ENCODE results near the gene IFT122.

The IFT122 gene

DNA sequence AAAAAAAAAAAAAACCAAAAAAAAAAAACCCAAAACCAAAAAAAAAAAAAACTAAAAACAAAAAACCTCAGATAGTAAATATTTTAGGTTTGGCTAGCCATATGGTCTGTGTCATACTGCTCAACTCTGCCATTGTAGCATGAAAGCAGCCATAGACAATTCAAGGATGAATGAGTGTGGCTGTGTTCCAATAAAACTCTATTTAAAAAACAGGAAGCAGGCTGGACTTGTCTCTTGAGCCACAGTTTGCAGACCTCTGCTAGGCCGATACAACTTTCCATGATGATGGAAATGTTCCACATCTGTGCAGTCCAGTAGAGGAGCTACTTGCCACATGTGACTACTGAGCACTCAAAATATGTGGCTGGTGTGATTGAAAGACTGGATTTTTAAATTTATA is 22.7 kb upstream of the IFT122 start:
- DNase-seq = no peak

DNA sequence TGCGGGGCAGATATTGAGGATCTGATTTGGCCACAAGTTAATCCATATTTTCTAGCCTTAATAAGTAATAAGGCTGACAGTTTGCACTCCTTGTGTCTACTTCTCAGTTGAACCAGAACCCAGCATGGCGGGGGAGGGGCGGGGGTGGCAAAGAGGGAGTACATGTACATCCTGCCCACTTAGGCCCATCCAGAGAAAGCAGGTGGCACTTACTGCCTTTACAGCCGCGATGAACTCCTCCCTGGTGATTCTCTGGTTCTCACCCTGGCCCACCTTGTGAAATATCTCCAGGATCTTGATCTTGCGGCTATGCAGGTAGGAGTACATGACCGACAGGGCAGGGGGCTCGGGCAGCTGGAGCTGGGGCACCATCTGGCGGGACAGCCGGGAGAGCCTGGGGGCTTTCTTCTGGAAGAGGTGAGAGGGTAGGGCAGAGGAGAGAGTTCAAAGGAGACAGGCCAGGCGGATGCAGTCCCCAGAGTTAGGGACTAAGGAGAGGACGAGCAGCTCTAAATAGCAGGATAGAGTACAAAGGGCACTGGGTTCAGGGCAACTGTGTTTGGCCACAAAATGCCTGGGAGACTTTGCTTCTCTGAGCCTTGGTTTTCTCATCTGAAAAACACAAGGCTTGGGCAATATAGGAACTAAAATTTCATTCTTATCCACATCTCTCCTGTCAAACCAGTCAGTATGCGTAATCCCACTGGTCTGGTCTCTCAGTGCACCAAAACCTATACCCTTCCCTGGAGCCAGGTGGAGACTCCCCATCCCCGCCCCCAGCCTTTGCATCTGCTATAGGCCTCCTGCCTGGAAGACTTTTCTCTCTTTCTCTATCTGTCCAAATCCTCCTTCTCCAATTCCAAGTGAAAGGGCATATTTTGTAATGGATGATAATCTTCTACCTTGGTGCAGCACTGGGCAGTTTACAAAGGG is 21.7 kb upstream of the IFT122 start:
- DNase-seq = no peak

DNA sequence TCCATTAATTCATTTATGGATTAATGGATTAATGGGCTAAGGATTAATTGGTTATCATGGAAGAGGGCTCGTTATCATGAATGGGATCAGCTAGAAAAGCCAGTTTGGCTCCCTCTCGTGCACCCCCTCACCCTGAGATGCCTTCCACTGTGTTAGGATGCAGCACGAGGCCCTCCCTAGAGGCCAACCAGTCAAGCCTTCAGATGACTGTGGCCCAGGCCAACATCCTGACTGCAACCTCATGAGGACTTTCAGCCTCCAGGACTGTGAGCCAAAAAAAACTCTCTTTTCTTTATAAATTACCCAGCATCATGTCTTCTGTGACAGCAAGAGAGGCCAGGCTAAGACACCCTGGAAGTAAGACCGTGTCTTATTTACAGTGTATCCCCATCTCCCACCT is 20.5 kb upstream of the IFT122 start:
- DNase-seq = no peak

DNA sequence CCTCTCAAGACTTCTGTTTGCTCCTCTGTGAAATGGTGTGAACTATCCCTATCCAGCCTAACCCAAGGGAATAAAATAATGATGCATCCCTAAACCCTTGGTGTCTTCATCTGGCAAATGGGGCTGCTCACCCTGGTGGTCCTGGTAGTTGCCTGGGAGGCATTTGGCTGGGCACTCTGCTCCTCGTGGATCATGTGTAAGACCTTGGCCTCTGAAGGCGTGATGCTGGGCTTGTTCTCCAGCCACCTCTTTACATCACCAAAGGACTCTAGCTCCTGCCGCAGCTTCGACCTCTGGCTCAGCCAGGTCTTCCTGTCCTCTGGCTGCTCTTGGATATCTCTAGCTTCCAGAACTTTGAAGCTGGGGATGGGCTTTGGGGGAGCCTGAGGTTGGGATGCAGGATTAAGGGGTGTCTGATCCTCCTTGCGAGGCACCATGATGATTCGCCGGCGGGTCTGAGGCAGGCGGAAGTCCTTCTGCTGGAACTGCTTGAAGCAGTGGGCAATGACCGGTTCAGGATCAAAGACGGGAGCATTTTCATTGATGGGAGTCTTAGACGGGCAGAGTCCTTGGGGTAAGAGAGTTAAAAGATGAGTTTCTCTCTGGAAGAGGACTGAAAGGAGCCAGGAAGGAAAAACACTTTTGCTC is 18.7 kb upstream of the IFT122 start:
- no peak for DNase-seq

DNA sequence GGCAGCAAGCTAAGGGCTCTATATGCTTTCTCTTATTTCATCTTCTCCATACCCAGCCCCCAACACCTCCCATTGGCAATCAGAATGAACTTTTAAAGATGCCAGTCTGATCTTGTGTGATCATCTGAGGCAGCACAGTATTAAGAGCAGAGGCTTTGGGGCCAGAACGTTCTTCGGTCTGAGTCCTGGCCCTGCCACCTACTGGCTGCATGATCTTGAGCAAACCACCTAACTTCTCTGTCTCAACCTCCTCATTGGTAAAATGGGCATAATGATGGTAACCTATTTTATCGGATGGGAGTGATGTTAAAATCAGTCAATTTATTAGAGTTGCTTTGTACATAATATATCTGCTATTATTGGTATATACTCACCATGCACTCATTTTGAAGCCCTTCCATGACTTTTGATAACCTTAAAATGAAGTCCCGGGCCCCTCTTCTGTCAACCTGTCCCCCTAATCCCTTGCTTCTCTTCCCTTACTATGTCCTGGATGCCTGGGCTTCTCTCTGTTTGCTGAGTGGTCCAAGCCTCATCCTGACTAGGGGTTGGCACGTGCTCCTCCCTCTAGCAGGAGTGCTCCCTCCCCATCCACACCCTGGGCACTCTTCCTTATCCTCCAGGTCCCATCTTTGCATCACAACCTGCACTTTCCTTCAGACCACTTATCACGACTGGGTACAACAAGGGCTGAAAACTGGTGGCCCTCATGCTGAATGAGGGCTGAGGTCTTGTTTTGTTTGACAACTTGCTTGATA is 17.9 kb upstream of the IFT122 start:
- no peak for DNase-seq

DNA sequence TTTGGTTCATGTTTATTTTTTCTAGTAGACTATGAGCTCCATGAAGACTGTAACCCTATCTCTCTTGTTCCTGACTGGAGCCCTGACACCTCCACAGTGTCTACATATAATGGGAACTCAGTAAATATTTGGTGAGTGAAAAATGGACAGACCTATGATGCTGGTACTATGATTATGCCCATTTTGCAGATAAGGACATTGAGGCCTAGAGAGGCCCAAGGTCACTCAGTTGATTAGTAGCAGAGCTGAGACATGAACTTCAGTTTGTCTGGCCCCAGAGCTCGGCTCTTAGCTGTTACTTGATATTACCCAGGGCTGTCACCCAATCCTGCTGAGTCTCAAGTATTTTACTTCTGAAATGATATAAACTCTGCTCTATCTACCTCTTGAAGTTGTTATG is 17.1 kb upstream of the IFT122 start:
- no peak for DNase-seq

DNA sequence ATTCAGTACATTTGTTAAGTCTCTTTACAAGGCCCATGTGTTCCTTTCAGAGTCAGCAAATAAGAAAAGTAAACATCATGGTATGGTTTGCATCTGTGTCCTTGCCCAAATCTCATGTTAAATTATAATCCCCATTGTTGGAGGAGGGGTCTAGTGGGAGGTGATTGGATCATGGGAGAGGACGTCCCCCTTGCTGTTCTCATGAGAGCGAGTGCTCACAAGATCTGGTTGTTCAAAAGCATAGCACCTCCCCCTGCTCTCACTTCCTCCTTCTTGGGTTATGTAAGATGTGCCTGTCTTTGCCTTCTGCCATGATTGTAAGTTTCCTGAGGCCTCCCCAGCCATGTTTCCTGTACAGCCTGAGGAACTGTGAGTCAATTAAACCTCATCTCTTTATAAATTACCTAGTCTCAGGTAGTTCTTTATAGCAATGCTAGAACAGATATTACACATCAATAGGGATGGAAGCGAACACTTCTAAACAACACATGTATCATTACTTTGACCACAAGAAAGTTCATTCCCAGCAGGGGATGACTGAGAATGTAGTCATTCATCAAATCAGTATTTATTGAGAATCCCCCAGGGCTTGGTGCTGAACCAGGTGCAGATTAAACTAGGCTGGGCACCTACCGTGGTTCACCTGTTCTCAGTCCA is 15.7 kb upstream of the IFT122 start:
- no peak for DNase-seq

DNA sequence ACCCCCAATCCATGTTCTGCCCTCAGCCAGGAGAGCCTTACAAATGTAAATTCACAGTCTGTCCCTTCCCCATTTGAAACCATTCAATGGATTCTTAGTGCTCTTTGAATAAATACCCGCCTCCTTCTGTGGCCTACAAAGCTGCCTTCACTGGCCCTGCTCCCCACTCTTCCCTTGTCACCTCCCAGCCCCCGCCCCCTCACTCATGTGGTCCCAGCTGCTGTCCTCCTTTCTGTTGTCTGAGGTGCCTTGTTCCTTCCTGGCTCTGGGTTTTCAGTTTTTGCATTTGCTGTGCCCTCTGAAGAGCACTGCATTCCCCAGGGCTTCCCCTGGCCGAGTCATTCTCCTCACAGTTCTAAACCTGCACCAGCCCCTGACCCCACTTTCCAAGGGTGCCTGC is 14.8 kb upstream of the IFT122 start:
- DNase-seq = no peak

DNA sequence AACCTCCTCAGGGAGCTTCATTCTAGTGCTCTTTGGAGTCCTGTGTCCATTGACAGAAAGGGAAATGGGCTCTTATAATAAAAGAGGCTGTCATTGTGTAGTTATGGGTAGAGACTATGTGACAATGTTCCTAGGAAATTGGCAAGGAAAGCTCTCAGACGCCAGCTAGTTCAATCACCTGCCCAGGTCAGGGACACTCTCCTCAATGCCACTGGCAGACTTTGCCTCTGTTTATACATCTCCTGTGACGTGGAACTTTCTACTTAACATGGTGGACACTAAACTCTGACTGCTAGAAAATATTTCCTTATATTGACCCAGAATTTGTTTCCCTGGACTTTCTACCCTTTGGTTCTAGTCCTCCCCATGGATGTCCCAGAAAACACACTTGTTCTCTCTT is 14.4 kb upstream of the IFT122 start:
- no peak for DNase-seq

DNA sequence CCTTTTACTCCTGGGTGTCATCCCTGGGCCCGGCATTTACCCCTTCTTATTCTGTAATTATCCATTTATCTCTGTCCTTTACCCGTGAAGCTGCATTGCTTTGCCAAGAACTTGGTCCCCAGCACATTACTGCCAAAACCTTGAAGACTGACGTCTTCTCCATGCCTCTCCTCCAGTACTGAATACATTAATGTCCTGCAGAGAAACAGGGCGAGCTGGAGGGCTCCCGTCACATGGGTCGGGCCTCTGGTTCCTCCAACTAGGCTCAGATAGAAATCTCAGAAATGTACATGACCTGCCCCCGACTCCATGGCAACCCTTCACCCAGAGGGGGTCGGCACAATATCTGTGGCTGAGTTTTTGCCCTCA is 12.0 kb upstream of the IFT122 start:
- no peak for DNase-seq

DNA sequence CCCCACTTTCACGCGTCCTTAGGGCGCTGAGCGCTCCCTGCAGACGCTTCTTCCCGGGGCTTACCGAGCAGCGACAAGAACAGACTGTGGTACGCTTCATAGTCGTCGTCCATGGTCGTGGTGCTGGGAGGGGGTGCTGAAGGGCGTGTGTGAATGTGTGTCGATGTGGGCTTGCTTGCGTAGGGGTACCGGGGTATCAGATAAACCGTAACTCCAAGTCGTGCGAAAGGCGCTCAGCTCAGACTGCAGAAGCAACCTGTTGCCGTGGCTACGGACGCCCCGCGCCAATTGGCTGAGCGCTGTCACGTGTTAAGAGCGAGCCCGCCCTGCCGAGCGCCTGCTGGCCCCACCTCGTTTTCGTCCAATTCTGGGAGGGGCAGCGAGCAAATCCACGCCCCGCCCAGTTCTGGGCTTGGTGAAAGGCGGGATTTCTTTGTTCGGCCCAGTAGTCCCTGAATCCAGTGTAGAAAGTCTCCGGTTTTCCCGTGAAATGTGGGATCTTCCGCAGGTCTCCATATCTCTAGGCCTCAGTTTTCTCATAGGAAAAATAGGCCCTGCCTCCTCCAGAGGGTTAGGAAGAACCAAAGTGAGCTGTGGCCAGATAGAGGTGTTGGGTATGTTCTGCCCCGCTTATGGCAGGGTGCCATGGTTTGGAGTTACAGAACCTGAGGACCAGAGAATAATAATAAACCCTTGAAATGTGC is 11.5 kb upstream of the IFT122 start, which contains the start of gene EFCAB12:
Gene EFCAB12 (minus strand): TSS at position 261 of the 704 bp plus-strand sequence. CDS start 148 bp downstream, at position 113.
- peak; percentile 97 to 99 for DNase-seq

DNA sequence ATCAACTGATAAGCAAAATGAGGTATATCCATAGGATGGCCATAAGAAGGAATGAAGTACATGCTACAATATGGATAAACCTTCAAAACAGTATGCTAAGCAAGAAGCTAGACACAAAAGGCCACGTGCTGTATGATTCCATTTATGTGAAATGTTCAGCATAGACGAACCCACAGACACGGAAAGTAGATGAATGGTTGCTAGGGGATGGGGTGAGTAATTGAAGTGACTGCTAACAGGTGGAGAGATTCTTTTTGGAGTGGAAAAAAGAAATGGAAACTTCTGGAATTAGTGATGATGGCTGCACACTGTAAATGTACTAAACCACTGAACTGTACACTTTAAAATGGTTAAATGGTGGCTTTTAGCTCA is 11.0 kb upstream of the IFT122 start:
- DNase-seq = no peak

DNA sequence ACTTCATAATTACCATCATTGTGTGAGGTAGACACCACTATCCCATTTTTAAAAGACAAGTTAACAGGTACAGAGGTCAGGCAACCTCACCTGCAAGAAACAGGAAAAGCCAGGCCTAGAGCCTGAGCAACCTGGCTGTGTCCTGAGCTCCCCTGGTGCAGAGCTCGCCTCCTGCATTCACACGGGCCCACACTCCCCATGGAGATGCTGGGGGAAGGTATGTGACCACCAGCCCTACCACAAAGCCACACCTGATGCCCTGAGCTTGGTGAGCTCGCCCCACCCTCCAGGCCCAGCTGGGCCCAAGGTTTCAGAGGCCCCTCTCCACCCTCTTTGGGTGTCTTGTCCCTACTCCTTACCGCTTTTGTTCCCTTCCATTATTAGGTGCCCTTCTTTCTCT is 10.4 kb upstream of the IFT122 start:
- no peak for DNase-seq

DNA sequence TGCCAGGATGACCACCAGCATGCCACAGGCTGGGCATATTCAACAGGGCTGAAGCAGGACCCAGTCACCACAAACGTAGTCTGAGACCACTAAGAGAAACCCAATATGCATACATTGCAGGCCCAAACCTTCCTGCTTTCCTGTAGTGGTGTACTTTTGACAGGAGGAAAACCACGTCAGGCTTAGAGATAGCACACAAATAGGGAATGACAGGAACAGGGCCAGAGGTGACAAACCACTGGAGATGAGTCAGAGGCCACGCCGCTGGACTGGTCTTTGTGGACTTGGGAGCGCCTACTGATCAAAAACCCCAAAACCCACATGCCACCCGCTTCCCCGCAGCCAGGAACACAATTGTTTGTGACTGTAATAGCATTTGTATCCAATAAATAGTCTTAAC is 8.0 kb upstream of the IFT122 start:
- DNase-seq = no peak

DNA sequence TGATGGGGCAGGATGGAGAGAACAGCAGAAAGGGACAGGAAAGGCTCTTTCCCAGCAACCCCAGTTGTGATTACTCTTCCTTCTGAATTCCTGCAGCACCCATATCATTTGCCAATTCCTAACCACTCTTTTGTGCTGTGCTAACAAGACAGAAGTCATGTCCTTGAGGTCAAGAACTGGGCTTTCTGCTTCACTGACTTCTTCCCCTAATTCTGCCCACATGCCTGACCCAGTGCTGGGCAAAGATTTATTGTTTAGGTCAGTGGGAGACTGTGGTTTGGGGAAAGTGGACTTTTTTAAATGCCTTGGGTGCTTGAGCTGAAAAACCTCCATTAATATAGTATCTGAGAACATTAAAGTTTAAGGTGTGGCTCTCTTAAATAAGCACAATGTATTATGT is 7.4 kb upstream of the IFT122 start:
- DNase-seq = no peak

DNA sequence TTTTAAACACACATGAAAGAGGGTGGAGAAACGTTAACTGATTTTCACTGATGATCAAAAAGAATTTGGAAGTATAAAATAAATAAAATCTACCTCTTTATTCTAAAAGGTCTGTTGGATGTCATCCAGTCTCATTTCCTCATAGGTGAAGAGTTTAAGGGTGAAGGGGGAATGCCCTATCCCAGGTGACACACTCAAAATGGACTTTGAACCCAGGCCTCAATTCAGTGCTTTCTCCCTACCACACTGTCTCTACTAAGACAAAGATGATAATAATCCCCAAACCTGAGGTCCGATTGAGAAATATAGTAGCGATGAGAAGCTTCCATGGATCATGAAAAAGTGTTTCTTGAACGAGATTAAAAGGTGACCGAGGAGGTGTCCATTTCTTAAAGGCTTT is 6.5 kb upstream of the IFT122 start:
- no peak for DNase-seq

DNA sequence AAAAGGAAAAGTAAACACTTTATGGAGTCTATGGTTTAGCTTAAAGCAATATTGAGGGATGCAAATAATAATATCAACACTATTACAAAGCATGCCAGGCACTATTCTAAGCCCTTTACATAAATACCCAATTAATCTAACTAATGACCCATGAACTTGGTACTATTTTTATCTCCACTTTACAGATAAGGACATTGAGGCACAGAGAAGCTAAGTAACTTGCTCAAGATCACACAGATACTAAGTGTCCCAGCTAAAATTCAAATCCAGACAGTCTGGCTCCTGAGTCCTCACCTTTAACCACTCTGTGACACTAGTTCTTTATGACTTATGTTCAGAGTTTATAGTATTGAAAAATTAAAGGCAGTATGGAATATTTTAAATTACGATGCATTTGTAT is 5.9 kb upstream of the IFT122 start:
- DNase-seq = no peak

DNA sequence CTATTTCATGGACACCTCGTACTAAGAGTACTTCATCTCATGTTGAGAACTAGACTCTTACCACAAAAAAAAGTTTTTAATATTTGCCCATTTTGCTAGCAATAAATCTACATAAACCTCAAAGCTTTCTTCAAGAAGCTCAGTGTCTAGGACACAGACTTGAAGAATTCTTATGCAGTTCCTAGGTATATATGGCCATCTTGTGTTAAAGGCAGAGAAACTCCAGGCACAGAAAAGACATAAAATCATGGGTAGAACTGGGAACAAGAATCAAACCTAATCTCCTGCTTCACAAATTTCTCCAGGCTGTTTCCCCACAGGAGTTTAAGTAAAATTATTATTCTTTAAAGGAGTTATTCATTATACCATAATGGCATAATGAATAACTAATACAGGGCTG is 4.7 kb upstream of the IFT122 start:
- no peak for DNase-seq

DNA sequence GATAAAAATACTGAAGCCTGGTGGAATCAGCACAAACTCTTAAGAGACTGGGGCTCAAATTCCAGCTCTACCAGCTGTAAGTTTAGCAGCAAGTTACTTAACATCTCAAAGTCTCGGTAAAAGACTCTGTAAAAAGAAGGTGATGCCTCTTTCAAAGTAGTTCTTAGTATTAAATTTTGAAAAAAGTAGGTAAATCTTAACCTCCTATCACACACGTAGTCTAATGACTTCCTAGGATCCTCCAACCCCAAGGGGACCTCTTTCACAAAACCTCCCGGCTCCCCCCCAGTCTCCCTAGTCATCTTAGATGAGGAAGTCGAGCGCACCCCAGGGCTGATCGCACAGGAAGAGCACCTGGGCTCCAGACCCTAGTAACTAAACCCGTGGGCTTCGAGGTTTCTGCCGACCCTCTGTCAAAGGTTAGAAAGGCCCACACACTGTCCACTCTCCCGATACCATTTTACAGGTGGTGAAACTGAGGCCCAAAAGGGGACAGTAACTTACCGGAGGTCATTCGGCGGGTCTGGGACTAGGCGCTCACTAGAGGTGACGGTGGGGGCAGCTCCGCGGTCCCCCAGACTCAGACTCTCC is 703 bp upstream of the IFT122 start:
- DNase-seq = peak; percentile 28 to 55

DNA sequence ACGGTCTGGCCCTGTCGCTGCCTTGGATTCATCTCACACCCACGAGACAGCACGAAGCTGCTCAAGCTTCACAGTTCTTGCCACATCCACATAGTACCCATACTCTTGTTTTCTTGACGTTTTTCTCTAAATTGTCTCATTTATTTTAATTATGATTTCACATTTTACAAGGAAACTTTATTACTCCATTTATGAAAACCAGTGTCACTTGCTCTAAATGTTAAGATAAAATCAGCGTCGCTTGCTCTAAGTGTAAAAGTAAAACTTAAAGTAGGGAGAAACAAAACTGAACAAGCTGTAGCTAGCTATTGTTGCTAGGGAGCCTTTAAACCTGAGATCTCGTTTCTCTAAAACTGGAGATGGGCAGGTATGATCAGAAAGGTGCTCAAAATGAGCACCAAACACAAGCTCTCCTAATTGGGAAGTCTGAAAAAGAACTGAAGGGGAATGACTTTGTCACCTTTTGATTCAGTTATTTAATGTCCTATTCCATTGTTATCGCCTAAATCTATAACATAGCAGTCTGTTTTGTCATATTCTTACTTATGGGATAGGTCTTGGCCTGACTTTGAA is 680 bp downstream of the IFT122 start:
- DNase-seq = no peak

DNA sequence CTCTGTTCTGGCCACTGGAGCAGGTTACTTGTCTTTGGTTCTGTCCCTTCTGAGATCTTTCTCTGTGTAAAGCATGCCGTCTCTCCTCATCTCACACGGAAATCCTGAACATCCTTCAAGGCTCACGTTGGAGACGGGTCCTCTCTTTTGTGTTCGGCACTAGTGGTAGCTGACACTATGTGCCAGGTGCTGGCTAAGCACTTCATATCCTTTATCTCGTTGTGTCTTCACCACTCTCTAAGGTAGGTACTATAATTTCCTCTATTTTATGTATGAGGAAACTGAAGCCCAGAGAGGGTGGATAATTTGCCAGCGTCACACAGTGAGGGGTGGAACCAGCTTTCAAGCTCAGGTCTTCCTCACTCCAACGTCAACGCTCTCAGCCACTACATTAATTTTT is 1.2 kb downstream of the IFT122 start:
- peak in 1 of 2 experiments; percentile 31 for DNase-seq

DNA sequence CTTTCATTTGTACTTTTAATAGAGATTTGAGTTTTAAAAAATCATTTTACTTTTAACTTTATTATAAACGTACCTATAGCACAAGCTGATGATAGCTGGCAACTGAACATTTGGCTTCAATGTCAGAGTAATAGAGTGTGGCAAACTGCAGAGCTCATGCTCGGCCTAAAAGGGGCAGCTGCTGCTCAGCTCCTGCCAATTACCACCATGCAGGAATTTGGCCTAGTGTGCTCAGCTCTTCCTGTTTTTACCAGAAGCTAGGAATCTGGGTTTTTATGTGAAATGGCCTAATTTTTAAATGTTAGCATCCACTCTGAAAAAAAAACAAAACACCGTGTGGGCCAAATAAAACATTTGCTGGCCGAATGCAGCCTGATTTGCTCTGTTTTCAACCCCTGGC is 1.8 kb downstream of the IFT122 start:
- peak in 1 of 2 experiments; percentile 55 for DNase-seq
